GM12878 (cell line): ENCODE results near the gene SPTY2D1. TPM values are rescaled to one million over a fixed set of nuclear protein-coding genes. Genes with fewer than 3 reads are reported as not detected.
A peak's percentile ranks its signal among the peaks of the same experiment; 100 is the strongest.

Source experiments
- BCL11A ChIP-seq: IDR thresholded peaks from 2 replicates; pipeline ENCODE4 v1.6.1; 2011; ENCODE audit warnings: low read depth, low read length
- CBFB ChIP-seq: IDR thresholded peaks from 2 replicates; pipeline ENCODE4 v1.6.1; 2016; ENCODE audit warnings: antibody characterized with exemption, low read depth
- CEBPB ChIP-seq, 2 experiments: fragments of 150-350 bp in 1 of 2; IDR thresholded peaks; 2 replicates each; pipeline ENCODE4 v1.6.1; 2012 to 2014; ENCODE audit warnings: low read depth in 2 of 2, low read length in 2 of 2, borderline replicate concordance in 1 of 2, inconsistent platforms in 1 of 2
- CHD2 ChIP-seq: IDR thresholded peaks from 2 replicates; pipeline ENCODE4 v1.6.1; 2011; ENCODE audit warnings: low read depth, low read length, improper control_type of control experiment, borderline replicate concordance
- CHD4 ChIP-seq: fragments of 200-600 bp; sonication (generic); IDR thresholded peaks from 2 replicates; pipeline ENCODE4 v1.6.1; 2016; ENCODE audit warnings: mild to moderate bottlenecking
- CREB1 ChIP-seq: IDR thresholded peaks from 2 replicates; pipeline ENCODE4 v1.6.1; 2012; ENCODE audit warnings: low read depth, mild to moderate bottlenecking, inconsistent platforms
- EGR1 ChIP-seq, 2 experiments: IDR thresholded peaks; 1 replicate in 1 of 2; 2 replicates in 1 of 2; pipeline ENCODE4 v1.6.1; 2011 to 2012; ENCODE audit warnings: low read depth in 2 of 2, low read length in 2 of 2, borderline replicate concordance in 1 of 2, mild to moderate bottlenecking in 1 of 2, moderate library complexity in 1 of 2
- FOXK2 ChIP-seq: fragments of 450-650 bp; IDR thresholded peaks from 2 replicates; pipeline ENCODE4 v1.6.1; 2017; ENCODE audit warnings: mild to moderate bottlenecking, moderate library complexity
- FOXM1 ChIP-seq: IDR thresholded peaks from 2 replicates; pipeline ENCODE4 v1.6.1; 2012; ENCODE audit warnings: low read depth, mild to moderate bottlenecking, inconsistent platforms, low read length, moderate library complexity
- GABPA ChIP-seq: IDR thresholded peaks from 2 replicates; pipeline ENCODE4 v1.6.1; 2014; ENCODE audit warnings: antibody characterized with exemption, low read depth, mild to moderate bottlenecking, inconsistent platforms
- HDGF ChIP-seq: fragments of 450-650 bp; IDR thresholded peaks from 2 replicates; pipeline ENCODE4 v1.6.1; 2016; ENCODE audit warnings: antibody characterized with exemption
- JUNB ChIP-seq: IDR thresholded peaks from 2 replicates; pipeline ENCODE4 v1.6.1; 2016; ENCODE audit warnings: antibody characterized with exemption, mild to moderate bottlenecking
- LARP7 ChIP-seq: fragments of 450-650 bp; IDR thresholded peaks from 2 replicates; pipeline ENCODE4 v1.6.1; 2017; ENCODE audit warnings: mild to moderate bottlenecking
- MAX ChIP-seq: IDR thresholded peaks from 2 replicates; pipeline ENCODE4 v1.6.1; 2012; ENCODE audit warnings: low read depth, low read length, improper control_type of control experiment
- MEF2B ChIP-seq: fragments of 450-650 bp; IDR thresholded peaks from 2 replicates; pipeline ENCODE4 v1.6.1; 2018; ENCODE audit warnings: mild to moderate bottlenecking, moderate library complexity; ENCODE audit not compliant: partially characterized antibody, poor library complexity, severe bottlenecking
- NBN ChIP-seq: fragments of 450-650 bp; IDR thresholded peaks from 2 replicates; pipeline ENCODE4 v1.6.1; 2016
- PAX5 ChIP-seq: IDR thresholded peaks from 2 replicates; pipeline ENCODE4 v1.6.1; 2011; ENCODE audit warnings: low read depth, low read length, borderline replicate concordance
- POU2F2 ChIP-seq: IDR thresholded peaks from 3 replicates; pipeline ENCODE4 v1.6.1; 2011; ENCODE audit warnings: low read depth, mild to moderate bottlenecking, low read length, borderline replicate concordance
- RAD21 ChIP-seq: IDR thresholded peaks from 2 replicates; pipeline ENCODE4 v1.6.1; 2011; ENCODE audit warnings: mild to moderate bottlenecking, low read depth, low read length, moderate library complexity; ENCODE audit not compliant: insufficient read depth
- RELB ChIP-seq: fragments of 450-650 bp; IDR thresholded peaks from 2 replicates; pipeline ENCODE4 v1.6.1; 2017; ENCODE audit warnings: low read depth, mild to moderate bottlenecking, moderate library complexity
- RFX5 ChIP-seq: IDR thresholded peaks from 2 replicates; pipeline ENCODE4 v1.6.1; 2011; ENCODE audit warnings: low read depth, low read length, improper control_type of control experiment
- SMAD1 ChIP-seq: fragments of 450-650 bp; IDR thresholded peaks from 2 replicates; pipeline ENCODE4 v1.6.1; 2018; ENCODE audit warnings: mild to moderate bottlenecking, low read depth; ENCODE audit not compliant: partially characterized antibody
- SUPT20H ChIP-seq: IDR thresholded peaks from 2 replicates; pipeline ENCODE4 v1.6.1; 2011; ENCODE audit warnings: low read depth, mild to moderate bottlenecking, low read length, moderate library complexity, borderline replicate concordance; ENCODE audit not compliant: control insufficient read depth
- SUZ12 ChIP-seq: fragments of 200-600 bp; sonication (generic); IDR thresholded peaks from one replicate; pipeline ENCODE4 v1.6.1; 2018; ENCODE audit warnings: antibody characterized with exemption, mild to moderate bottlenecking; ENCODE audit not compliant: unreplicated experiment
- TBL1XR1 ChIP-seq: IDR thresholded peaks from 2 replicates; pipeline ENCODE4 v1.6.1; 2012; ENCODE audit warnings: low read depth, low read length, improper control_type of control experiment
- TCF12 ChIP-seq: IDR thresholded peaks from 2 replicates; pipeline ENCODE4 v1.6.1; 2011; ENCODE audit warnings: low read depth, mild to moderate bottlenecking, low read length
- ZBTB11 ChIP-seq: fragments of 450-650 bp; formaldehyde crosslinking; IDR thresholded peaks from 2 replicates; pipeline ENCODE4 v1.5.0; 2022; ENCODE audit warnings: mild to moderate bottlenecking, missing genetic modification characterization
- polyA plus RNA-seq, 11 experiments: library from polyadenylated mRNA; depleted of rRNA in 4 of 11; unstranded in 6 of 11; stranded (reverse) in 5 of 11; fragments of >200 nt; fragmentation: Nextera tagmentation in 4 of 11; fragmentation: Illumina TruSeq in 1 of 11; extraction: Ambion mirVana in 4 of 11; extraction: Trizol in 1 of 11; gene quantifications; 1 replicate in 1 of 11; 2 replicates in 10 of 11; pipeline versions ENCODE4 v1.2.1 to v1.2.3, GENCODE V29; 2011 to 2016; ENCODE audit warnings: inconsistent platforms in 2 of 11, missing spikeins in 2 of 11, low read depth in 1 of 11
- total RNA-seq, 4 experiments: library from RNA; depleted of rRNA in 3 of 4; stranded (reverse); fragments of >200 nt in 3 of 4; fragmentation: Illumina TruSeq in 1 of 4; extraction: Trizol in 1 of 4; gene quantifications; 2 replicates each; pipeline versions ENCODE4 v1.2.1 to v1.2.3, GENCODE V29; 2013 to 2021

SPTY2D1 gene
- total and polyA plus RNA-seq, 10 of the 15 experiments (the other 5 are each of a cell fraction or from before 2014, with no cell fraction given), result 4.6 to 31.1 (median 15.5) TPM

DNA sequence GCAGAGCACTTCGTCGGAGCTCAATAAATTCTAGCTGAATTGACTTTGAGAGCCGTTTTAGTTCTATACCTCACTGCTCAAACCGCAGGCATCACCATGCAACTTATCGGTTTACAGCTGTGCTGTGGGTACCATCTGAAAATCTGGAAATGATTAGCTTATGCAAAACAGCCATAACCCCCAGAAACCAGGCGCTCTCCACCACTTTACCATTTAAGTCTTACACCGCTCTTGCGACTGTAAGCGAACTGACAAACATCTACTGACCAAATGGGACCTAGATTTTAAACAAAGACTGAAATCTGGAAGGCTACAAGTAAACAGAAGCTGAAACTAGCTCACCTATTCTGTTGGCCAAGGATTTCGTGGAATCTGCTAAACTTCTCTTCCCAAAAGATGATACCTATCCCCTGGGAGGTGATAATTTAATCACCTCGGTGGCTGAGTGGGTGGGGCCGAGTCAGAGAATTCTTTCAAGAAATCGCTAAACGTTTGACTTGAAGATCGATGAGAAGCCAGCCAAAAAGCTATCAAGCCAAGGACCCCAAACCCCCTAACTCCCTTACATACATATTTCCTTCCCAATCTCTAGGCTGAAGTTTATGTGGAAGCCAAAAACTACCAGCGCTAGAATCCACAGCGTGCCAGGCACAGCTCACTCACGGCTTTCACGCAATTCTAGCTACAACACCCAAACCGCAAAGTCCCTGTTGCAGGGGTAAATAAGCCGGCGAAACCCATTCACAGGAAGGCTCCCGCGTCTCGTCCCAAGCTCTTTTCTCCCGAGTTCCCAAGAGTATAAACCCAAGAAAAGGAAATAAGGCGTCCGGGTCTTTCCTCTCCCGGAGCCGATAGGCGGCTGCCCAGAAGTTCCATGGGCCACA is 644 bp downstream of the SPTY2D1 start (continued):
- TF ChIP-seq ZBTB11 (CRISPR knock-in tag) (no peak), CEBPB (IDR thresholded peaks at IDR 0.05; ENCODE audit: borderline replicate concordance in 1 of 2, low read depth in 2 of 2, low read length in 2 of 2) (0 out of 4 replicates have a peak, but pooled peaks of 1 of the 2 experiments have one; percentile 54), TBL1XR1 (0 out of 2 replicates have a peak, but pooled peaks have one; percentile 38), NBN (no peak), CHD4 (no peak), TCF12 (peak; percentile 70; the same call in 1 of the 2 replicates), MAX (no peak), FOXM1 (0 out of 2 replicates have a peak, but pooled peaks have one; percentile 16), EGR1 (IDR thresholded peaks at IDR 0.05; ENCODE audit: borderline replicate concordance in 1 of 2, low read depth in 2 of 2, low read length in 2 of 2) (no peak), SUZ12 (no peak), JUNB (peak; percentile 82), LARP7 (peak; percentile 33; the same call in 1 of the 2 replicates), RAD21 (no peak), CHD2 (no peak), SUPT20H (no peak), POU2F2 (peak; percentile 97), CBFB (peak; percentile 85), HDGF (no peak), CREB1 (0 out of 2 replicates have a peak, but pooled peaks have one; percentile 25), SMAD1 (peak; percentile 48), RFX5 (no peak), MEF2B (peak; percentile 38), PAX5 (peak; percentile 71; the same call in 1 of the 2 replicates), RELB (no peak; the same call in 1 of the 2 replicates), BCL11A (peak; percentile 67; the same call in 1 of the 2 replicates), FOXK2 (no peak), GABPA (0 out of 2 replicates have a peak, but pooled peaks have one; percentile 29)
